IMR-90 (cell line): Measurements from ENCODE around the gene NAPB. TPM values are rescaled to one million over a fixed set of nuclear protein-coding genes. Genes with fewer than 3 reads are reported as not detected.

Source experiments
- ATAC-seq: fragments of 200-7000 bp; cut with Tn5 transposase; 2 replicates; pipeline ENCODE4 v1.9.1; 2020; ENCODE audit warnings: low read depth, mild to moderate bottlenecking, moderate library complexity
- BruUV-seq: library from RNA; stranded (reverse); fragments of 400-500 nt; replicated peaks from 2 replicates; lab custom pipeline; 2021; lab: Mats Ljungman, UMichigan
- CTCF ChIA-PET: fragments of 300-600 bp; formaldehyde crosslinking; extraction: SDS; loops from one replicate; lab custom pipeline; 2021; ENCODE audit warnings: antibody characterized with exemption; lab: Yijun Ruan, JAX
- POLR2A ChIA-PET: fragments of 300-600 bp; sonication (Branson Sonifier 250); formaldehyde crosslinking; loops from one replicate; lab custom pipeline; 2022; ENCODE audit warnings: antibody characterized with exemption; ENCODE audit not compliant: unreplicated experiment; lab: Charles Lee
- DNase-seq: peaks from one replicate; pipeline ENCODE4 v3.0.0; 2013
- H2AFZ ChIP-seq: replicated peaks from 2 replicates; pipeline ENCODE3; 2013; ENCODE audit warnings: low read length, mild to moderate bottlenecking; ENCODE audit not compliant: poor library complexity
- H2AK5ac ChIP-seq: 2 replicates; pipeline ENCODE4 v1.6.1; 2013; ENCODE audit warnings: low read depth, low read length, inconsistent platforms
- H2AK9ac ChIP-seq: replicated peaks from 2 replicates; pipeline ENCODE3; 2013; ENCODE audit warnings: mild to moderate bottlenecking, low read depth, low read length, moderate library complexity; ENCODE audit not compliant: poor library complexity
- H2BK120ac ChIP-seq: 2 replicates; pipeline ENCODE4 v1.6.1; 2013; ENCODE audit warnings: low read depth, low read length, inconsistent platforms
- H2BK15ac ChIP-seq: 3 replicates; pipeline ENCODE4 v1.6.1; 2013; ENCODE audit warnings: low read depth, low read length, inconsistent platforms
- H2BK20ac ChIP-seq: 2 replicates; pipeline ENCODE4 v1.6.1; 2013; ENCODE audit warnings: low read depth, mild to moderate bottlenecking, inconsistent platforms, low read length, moderate library complexity
- H2BK5ac ChIP-seq: 2 replicates; pipeline ENCODE4 v1.6.1; 2013; ENCODE audit warnings: mild to moderate bottlenecking, low read depth, low read length, inconsistent platforms; ENCODE audit not compliant: poor library complexity, severe bottlenecking
- H3K14ac ChIP-seq: replicated peaks from 2 replicates; pipeline ENCODE4 v1.6.1; 2013; ENCODE audit warnings: low read depth, low read length, inconsistent platforms
- H3K18ac ChIP-seq: 2 replicates; pipeline ENCODE4 v1.6.1; 2013; ENCODE audit warnings: low read depth, low read length, control low read depth
- H3K23ac ChIP-seq: 2 replicates; pipeline ENCODE4 v1.6.1; 2013; ENCODE audit warnings: low read depth, low read length, inconsistent platforms
- H3K27ac ChIP-seq: 2 replicates; pipeline ENCODE4 v1.5.1; 2013; ENCODE audit warnings: mild to moderate bottlenecking, control low read depth, low read length; ENCODE audit not compliant: insufficient read depth
- H3K27me3 ChIP-seq: 2 replicates; pipeline ENCODE4 v1.6.1; 2013; ENCODE audit warnings: low read length; ENCODE audit not compliant: control insufficient read depth, insufficient read depth
- H3K36me3 ChIP-seq: 2 replicates; pipeline ENCODE4 v1.6.1; 2013; ENCODE audit warnings: low read length, mixed read lengths; ENCODE audit not compliant: control insufficient read depth, insufficient read depth
- H3K4ac ChIP-seq: 2 replicates; pipeline ENCODE4 v1.6.1; 2013; ENCODE audit warnings: low read depth, low read length, inconsistent platforms
- H3K4me1 ChIP-seq: 2 replicates; pipeline ENCODE4 v1.6.1; 2013; ENCODE audit warnings: low read length, mixed read lengths; ENCODE audit not compliant: control insufficient read depth, insufficient read depth
- H3K4me2 ChIP-seq: 2 replicates; pipeline ENCODE4 v1.6.1; 2013; ENCODE audit warnings: low read depth, mild to moderate bottlenecking, control low read depth, low read length, moderate library complexity
- H3K4me3 ChIP-seq: 2 replicates; pipeline ENCODE4 v1.5.1; 2013; ENCODE audit warnings: low read depth, mild to moderate bottlenecking, control low read depth, low read length, moderate library complexity; ENCODE audit not compliant: insufficient read depth
- H3K56ac ChIP-seq: 2 replicates; pipeline ENCODE4 v1.6.1; 2013; ENCODE audit warnings: low read length, inconsistent platforms; ENCODE audit not compliant: insufficient read depth; ENCODE audit errors: extremely low read depth
- H3K79me1 ChIP-seq, 2 experiments: 2 replicates each; pipeline ENCODE4 v1.6.1; 2013; ENCODE audit warnings: low read length in 2 of 2, inconsistent platforms in 1 of 2, low read depth in 1 of 2
- H3K9ac ChIP-seq: 2 replicates; pipeline ENCODE4 v1.6.1; 2013; ENCODE audit warnings: low read depth, low read length, control low read depth
- H3K9me1 ChIP-seq: 2 replicates; pipeline ENCODE4 v1.6.1; 2013; ENCODE audit warnings: low read length, inconsistent platforms; ENCODE audit not compliant: insufficient read depth
- H3K9me3 ChIP-seq: 2 replicates; pipeline ENCODE4 v1.6.1; 2013; ENCODE audit warnings: low read length; ENCODE audit not compliant: control insufficient read depth, insufficient read depth
- H4K20me1 ChIP-seq: 2 replicates; pipeline ENCODE4 v1.6.1; 2013; ENCODE audit warnings: low read length, inconsistent platforms; ENCODE audit not compliant: insufficient read depth
- H4K5ac ChIP-seq: 2 replicates; pipeline ENCODE4 v1.6.1; 2013; ENCODE audit warnings: mild to moderate bottlenecking, low read depth, low read length, control low read depth
- H4K8ac ChIP-seq, 2 experiments: 2 replicates each; pipeline ENCODE4 v1.6.1; 2013; ENCODE audit warnings: low read depth in 2 of 2, low read length in 2 of 2, control low read depth in 1 of 2, inconsistent platforms in 1 of 2
- H4K91ac ChIP-seq: 2 replicates; pipeline ENCODE4 v1.6.1; 2013; ENCODE audit warnings: low read depth, low read length, inconsistent platforms; ENCODE audit not compliant: insufficient read depth
- BHLHE40 ChIP-seq: fragments of 150-350 bp; IDR thresholded peaks from 2 replicates; pipeline ENCODE4 v1.6.1; 2016; ENCODE audit warnings: mild to moderate bottlenecking, low read depth, low read length
- CEBPB ChIP-seq: IDR thresholded peaks from 2 replicates; pipeline ENCODE4 v1.6.1; 2012; ENCODE audit warnings: low read depth, low read length, improper control_type of control experiment
- CHD1 ChIP-seq: IDR thresholded peaks from 2 replicates; pipeline ENCODE4 v1.6.1; 2012; ENCODE audit warnings: low read depth, low read length, improper control_type of control experiment
- ELK1 ChIP-seq: fragments of 150-350 bp; IDR thresholded peaks from 2 replicates; pipeline ENCODE4 v1.6.1; 2016; ENCODE audit warnings: low read depth, mild to moderate bottlenecking, low read length, moderate library complexity, borderline replicate concordance
- FOS ChIP-seq: fragments of 150-350 bp; IDR thresholded peaks from 2 replicates; pipeline ENCODE4 v1.6.1; 2016; ENCODE audit warnings: low read depth, low read length
- MAFK ChIP-seq: IDR thresholded peaks from 2 replicates; pipeline ENCODE4 v1.6.1; 2012; ENCODE audit warnings: low read depth, low read length, improper control_type of control experiment
- MAZ ChIP-seq: IDR thresholded peaks from 2 replicates; pipeline ENCODE4 v1.6.1; 2012; ENCODE audit warnings: low read depth, mild to moderate bottlenecking, low read length, improper control_type of control experiment, moderate library complexity, borderline replicate concordance
- MXI1 ChIP-seq: IDR thresholded peaks from 2 replicates; pipeline ENCODE4 v1.6.1; 2012; ENCODE audit warnings: low read depth, mild to moderate bottlenecking, low read length, moderate library complexity, borderline replicate concordance
- NFE2L2 ChIP-seq: fragments of 150-350 bp; IDR thresholded peaks from 2 replicates; pipeline ENCODE4 v1.6.1; 2016; ENCODE audit warnings: low read depth, mild to moderate bottlenecking, low read length
- POLR2A ChIP-seq: IDR thresholded peaks from 2 replicates; pipeline ENCODE4 v1.6.1; 2012; ENCODE audit warnings: mild to moderate bottlenecking, low read depth, low read length
- RAD21 ChIP-seq: IDR thresholded peaks from 2 replicates; pipeline ENCODE4 v1.6.1; 2012; ENCODE audit warnings: low read length, improper control_type of control experiment
- RCOR1 ChIP-seq: IDR thresholded peaks from 2 replicates; pipeline ENCODE4 v1.6.1; 2012; ENCODE audit warnings: mild to moderate bottlenecking, low read length, improper control_type of control experiment; ENCODE audit not compliant: insufficient replicate concordance
- RFX5 ChIP-seq: IDR thresholded peaks from 2 replicates; pipeline ENCODE4 v1.8.0; 2012; ENCODE audit warnings: low read depth, mild to moderate bottlenecking, low read length, moderate library complexity
- SMC3 ChIP-seq: fragments of 150-350 bp; IDR thresholded peaks from 2 replicates; pipeline ENCODE4 v1.6.1; 2016; ENCODE audit warnings: low read depth, mild to moderate bottlenecking, antibody characterized with exemption, low read length, moderate library complexity
- USF2 ChIP-seq: fragments of 150-350 bp; IDR thresholded peaks from 2 replicates; pipeline ENCODE4 v1.6.1; 2017; ENCODE audit warnings: mild to moderate bottlenecking, antibody characterized with exemption, low read length, low read depth
- dilution Hi-C: fragments of 300-500 bp; cut with HindIII; formaldehyde crosslinking; loops from one replicate; pipeline ENCODE4 v1.14.3; 2018; ENCODE audit warnings: low sequenced_read_pairs; ENCODE audit not compliant: unreplicated experiment
- in situ Hi-C: fragments of 300-500 bp; cut with MboI; formaldehyde crosslinking; loops from 3 replicates; pipeline ENCODE4 v1.14.3; 2019; ENCODE audit warnings: low sequenced_read_pairs, inconsistent platforms, mixed read lengths
- intact Hi-C: fragments of 100-400 bp; cut with micrococcal nuclease; formaldehyde crosslinking; loops from 2 replicates; pipeline ENCODE4 v1.10.0; 2022
- polyA plus RNA-seq, 3 experiments: library from polyadenylated mRNA; depleted of rRNA; stranded (reverse); fragments of >200 nt; gene quantifications; 2 replicates each; pipeline ENCODE4 v1.2.3, GENCODE V29; 2012; ENCODE audit warnings: low replicate concordance in 1 of 3
- total RNA-seq: library from RNA; depleted of rRNA; stranded (reverse); fragments of >200 nt; gene quantifications from 2 replicates; pipeline ENCODE4 v1.2.3, GENCODE V29; 2012
- TF ChIP-seq, protein P1 (sequence below): conservative IDR thresholded peaks from 2 replicates; pipeline ENCODE4 v1.5.1; 2012; ENCODE audit warnings: mild to moderate bottlenecking, low read depth, low read length, improper control_type of control experiment

NAPB gene
- total and polyA plus RNA-seq, 2 of the 4 experiments (the other 2 are of a cell fraction): 4.4 to 5.2 TPM

GRCh38 chr20:23417861-23418260 is 3.4 kb downstream of the NAPB start:
- Histone ChIP-seq H4K5ac (no peak overlapping the region), H3K4me1 (peaks cover 1% of the 10 kb centered on the region; the same call in 1 of the 2 replicates), H2AK5ac (no peak overlapping the region), H3K27ac (no peak overlapping the region), H3K9me1 (peaks cover 3% of the 10 kb centered on the region), H3K36me3 (no peaks in the 10 kb centered on the region), H4K8ac (no peak overlapping the region), H3K56ac (no peak overlapping the region), H3K18ac (no peak overlapping the region), H3K14ac (no peak overlapping the region), H2BK120ac (no peak overlapping the region), H3K9ac (no peak overlapping the region), H3K4ac (no peak overlapping the region), H2BK5ac (no peak overlapping the region), H2BK20ac (no peak overlapping the region), H3K4me3 (no peak overlapping the region), H3K4me2 (no peak overlapping the region), H2AFZ (no peak overlapping the region), H2BK15ac (no peak overlapping the region), H3K23ac (no peak overlapping the region), H3K9me3 (no peaks in the 10 kb centered on the region), H4K91ac (no peak overlapping the region), H3K27me3 (no peaks in the 10 kb centered on the region), H4K20me1 (peaks cover 16% of the 10 kb centered on the region; the same call in 1 of the 2 replicates), H3K79me1 (peaks cover 3 to 30% of the 10 kb centered on the region in 2 experiments; a peak in 3 of 4 replicates), H2AK9ac (no peak overlapping the region)
- intact Hi-C loops: no loop called here
- in situ Hi-C loops: no loop called here
- BruUV-seq: no TSS peak
- ATAC-seq (no peak), DNase-seq (no peak)
- TF ChIP-seq SMC3 (no peak), MAFK (no peak), NFE2L2 (no peak), BHLHE40 (no peak), RCOR1 (no peak), FOS (no peak), CEBPB (no peak), ELK1 (no peak), RFX5 (no peak), CHD1 (no peak), POLR2A (no peak), RAD21 (no peak), MAZ (no peak), MXI1 (no peak), USF2 (no peak)
- TF ChIP-seq, protein P1, sequence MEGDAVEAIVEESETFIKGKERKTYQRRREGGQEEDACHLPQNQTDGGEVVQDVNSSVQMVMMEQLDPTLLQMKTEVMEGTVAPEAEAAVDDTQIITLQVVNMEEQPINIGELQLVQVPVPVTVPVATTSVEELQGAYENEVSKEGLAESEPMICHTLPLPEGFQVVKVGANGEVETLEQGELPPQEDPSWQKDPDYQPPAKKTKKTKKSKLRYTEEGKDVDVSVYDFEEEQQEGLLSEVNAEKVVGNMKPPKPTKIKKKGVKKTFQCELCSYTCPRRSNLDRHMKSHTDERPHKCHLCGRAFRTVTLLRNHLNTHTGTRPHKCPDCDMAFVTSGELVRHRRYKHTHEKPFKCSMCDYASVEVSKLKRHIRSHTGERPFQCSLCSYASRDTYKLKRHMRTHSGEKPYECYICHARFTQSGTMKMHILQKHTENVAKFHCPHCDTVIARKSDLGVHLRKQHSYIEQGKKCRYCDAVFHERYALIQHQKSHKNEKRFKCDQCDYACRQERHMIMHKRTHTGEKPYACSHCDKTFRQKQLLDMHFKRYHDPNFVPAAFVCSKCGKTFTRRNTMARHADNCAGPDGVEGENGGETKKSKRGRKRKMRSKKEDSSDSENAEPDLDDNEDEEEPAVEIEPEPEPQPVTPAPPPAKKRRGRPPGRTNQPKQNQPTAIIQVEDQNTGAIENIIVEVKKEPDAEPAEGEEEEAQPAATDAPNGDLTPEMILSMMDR: no peak
- POLR2A ChIA-PET: no interaction called here
- dilution Hi-C loops: no loop called here
- CTCF ChIA-PET: interaction anchor here (0.7 to 1.0 kb wide), 2 partner anchors 18 to 67 kb away, joined by 3 to 4 read pairs; no protein-coding TSS in a partner anchor
